Endothelial cell of umbilical vein (primary cell): ENCODE results near the gene METTL13. TPM values are rescaled to one million over a fixed set of nuclear protein-coding genes. Genes with fewer than 3 reads are reported as not detected.

Experiments used
- BruUV-seq: library from RNA; stranded (reverse); fragments of 400-500 nt; replicated peaks from 2 replicates; lab custom pipeline; 2021; lab: Mats Ljungman, UMichigan
- CTCF ChIA-PET: fragments of 300-600, 350-600 bp; sonication (Branson Sonifier 250); formaldehyde crosslinking; loops from one replicate; lab custom pipeline; 2021; ENCODE audit warnings: antibody characterized with exemption, inconsistent platforms; lab: Charles Lee
- POLR2A ChIA-PET: fragments of 300-600, 350-600 bp; sonication (Branson Sonifier 250); formaldehyde crosslinking; loops from one replicate; lab custom pipeline; 2021; ENCODE audit warnings: antibody characterized with exemption, inconsistent platforms; lab: Charles Lee
- DNase-seq: peaks from one replicate; pipeline ENCODE4 v3.0.0-alpha.2; 2011; ENCODE audit warnings: low read depth, low spot score
- FAIRE-seq: peaks from 2 replicates; lab custom pipeline; 2011; peaks lifted over from hg19 to GRCh38; lab: Jason Lieb, UNC
- H2AFZ ChIP-seq: 2 replicates; pipeline ENCODE4 v1.6.0; 2012; ENCODE audit warnings: low read depth, low read length, control low read depth, inconsistent platforms
- H3K27ac ChIP-seq: 2 replicates; pipeline ENCODE4 v1.5.1; 2011; ENCODE audit warnings: low read depth, mild to moderate bottlenecking, control low read depth, low read length, moderate library complexity; ENCODE audit not compliant: insufficient read depth
- H3K27me3 ChIP-seq, 2 experiments: 2 replicates each; pipeline versions ENCODE4 v1.6.0 to v1.6.1; 2011; ENCODE audit warnings: low read length in 2 of 2, mixed read lengths in 1 of 2; ENCODE audit not compliant: control insufficient read depth in 2 of 2, insufficient read depth in 2 of 2
- H3K36me3 ChIP-seq, 2 experiments: 2 replicates in 1 of 2; 3 replicates in 1 of 2; pipeline ENCODE4 v1.5.1; 2011; ENCODE audit warnings: low read length in 2 of 2, mild to moderate bottlenecking in 1 of 2, moderate library complexity in 1 of 2; ENCODE audit not compliant: control insufficient read depth in 2 of 2, insufficient read depth in 2 of 2; ENCODE audit errors: extremely low read depth in 1 of 2
- H3K4me1 ChIP-seq: 3 replicates; pipeline ENCODE4 v1.5.1; 2011; ENCODE audit warnings: mild to moderate bottlenecking, low read length; ENCODE audit not compliant: control insufficient read depth, insufficient read depth; ENCODE audit errors: extremely low read depth
- H3K4me2 ChIP-seq: 2 replicates; pipeline ENCODE4 v1.6.1; 2011; ENCODE audit warnings: low read length, control low read depth, mixed read lengths; ENCODE audit not compliant: insufficient read depth
- H3K4me3 ChIP-seq, 3 experiments: fragments of 200-600 bp in 1 of 3; sonication (generic), shearing (Covaris generic) in 1 of 3; replicated peaks in 1 of 3; 2 replicates each; pipeline ENCODE4 v1.5.1; 2011 to 2016; ENCODE audit warnings: control low read depth in 3 of 3, low read length in 3 of 3, mild to moderate bottlenecking in 2 of 3, inconsistent platforms in 1 of 3, low read depth in 1 of 3, moderate library complexity in 1 of 3; ENCODE audit not compliant: insufficient read depth in 1 of 3
- H3K79me2 ChIP-seq: 2 replicates; pipeline ENCODE4 v1.6.0; 2012; ENCODE audit warnings: low read length, inconsistent platforms; ENCODE audit not compliant: control insufficient read depth, insufficient read depth
- H3K9ac ChIP-seq: replicated peaks from 2 replicates; pipeline ENCODE3; 2011; ENCODE audit warnings: low read length, control low read depth; ENCODE audit not compliant: insufficient read depth; ENCODE audit errors: extremely low read depth
- H3K9me1 ChIP-seq: replicated peaks from 3 replicates; pipeline ENCODE4 v1.6.0; 2011; ENCODE audit warnings: mild to moderate bottlenecking, low read length; ENCODE audit not compliant: control insufficient read depth, insufficient read depth; ENCODE audit errors: extremely low read depth
- H3K9me3 ChIP-seq: replicated peaks from 2 replicates; pipeline ENCODE4 v1.5.1; 2012; ENCODE audit warnings: low read length, inconsistent platforms; ENCODE audit not compliant: control insufficient read depth, insufficient read depth
- H4K20me1 ChIP-seq: replicated peaks from 2 replicates; pipeline ENCODE3; 2011; ENCODE audit warnings: mild to moderate bottlenecking, low read length; ENCODE audit not compliant: control insufficient read depth, insufficient read depth; ENCODE audit errors: extremely low read depth
- EZH2 ChIP-seq: IDR thresholded peaks from 2 replicates; pipeline ENCODE4 v1.6.1; 2012; ENCODE audit warnings: borderline replicate concordance, low read depth, mild to moderate bottlenecking, moderate library complexity, low read length, inconsistent platforms; ENCODE audit not compliant: severe bottlenecking
- FOS ChIP-seq: IDR thresholded peaks from 2 replicates; pipeline ENCODE4 v1.6.1; 2011; ENCODE audit warnings: mild to moderate bottlenecking, low read length, moderate library complexity, borderline replicate concordance; ENCODE audit not compliant: insufficient read depth
- JUN ChIP-seq: IDR thresholded peaks from 2 replicates; pipeline ENCODE4 v1.6.1; 2011; ENCODE audit warnings: borderline replicate concordance, low read depth; ENCODE audit not compliant: insufficient read length, insufficient read depth
- MYC ChIP-seq: IDR thresholded peaks from one replicate; pipeline ENCODE4 v1.6.1; 2011; ENCODE audit warnings: mild to moderate bottlenecking, low read depth, low read length
- dilution Hi-C: fragments of 300-500 bp; cut with MboI; formaldehyde crosslinking; loops from one replicate; pipeline ENCODE4 v1.15.0; 2019; ENCODE audit warnings: low sequenced_read_pairs; ENCODE audit not compliant: extremely low pct_ligation_motif_present
- intact Hi-C: fragments of 100-400 bp; cut with micrococcal nuclease; formaldehyde crosslinking; loops from one replicate; pipeline ENCODE4 v1.10.0; 2022
- polyA plus RNA-seq, 4 experiments: library from polyadenylated mRNA; depleted of rRNA in 3 of 4; stranded (reverse) in 3 of 4; unstranded in 1 of 4; fragments of >200 nt; gene quantifications; 2 replicates each; pipeline versions ENCODE4 v1.2.1 to v1.2.3, GENCODE V29; 2011 to 2012; ENCODE audit warnings: missing spikeins in 1 of 4
- total RNA-seq: library from RNA; stranded (reverse); gene quantifications from 2 replicates; pipeline ENCODE4 v1.2.3, GENCODE V29; 2021
- TF ChIP-seq, protein P1 (sequence below): IDR thresholded peaks from 2 replicates; pipeline ENCODE4 v1.6.1; 2011; ENCODE audit not compliant: insufficient read depth, insufficient read length
- TF ChIP-seq, protein P2 (sequence below), 2 donors: IDR thresholded peaks; 1 replicate in 1 of 2; 2 replicates in 1 of 2; pipeline ENCODE4 v1.5.1; 2011; ENCODE audit warnings: low read length in 2 of 2, mild to moderate bottlenecking in 2 of 2, moderate library complexity in 2 of 2, control low read depth in 1 of 2, inconsistent platforms in 1 of 2, low read depth in 1 of 2; ENCODE audit not compliant: insufficient read depth in 1 of 2; ENCODE audit errors: extremely low read depth in 1 of 2

METTL13 gene
- total and polyA plus RNA-seq, 2 donors (not counting 3 experiments of a cell fraction or from before 2014, with no cell fraction given), result 21.2 to 26.5 TPM

DNA sequence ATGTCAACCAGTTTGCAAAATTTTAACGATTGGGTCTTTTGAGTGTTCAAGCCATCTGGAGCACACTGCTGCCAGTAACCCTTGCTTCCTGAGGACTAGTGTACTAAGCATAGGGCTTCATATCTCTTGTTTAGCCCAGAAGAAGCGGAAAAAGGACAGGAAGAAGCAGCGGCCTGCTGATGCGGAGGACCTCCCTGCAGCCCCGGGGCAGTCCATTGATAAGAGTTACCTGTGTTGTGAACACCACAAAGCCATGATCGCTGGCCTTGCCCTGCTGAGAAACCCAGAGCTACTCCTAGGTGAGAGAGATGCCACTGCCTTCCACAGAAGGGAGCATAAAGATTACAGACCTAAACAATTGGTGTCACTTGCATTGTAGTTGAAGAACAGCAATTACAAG lies 8.9 kb downstream of the METTL13 start:
- no peak overlapping the region for H2AFZ ChIP-seq
- dilution Hi-C loops, result loop anchor here (25.0 kb wide), 1 partner anchor 197 kb away; no protein-coding TSS in a partner anchor
- CTCF ChIA-PET, result interaction anchor here (1.1 kb wide), 1 partner anchor 146 kb away, joined by 3 read pairs; no protein-coding TSS in a partner anchor
- no peak for DNase-seq
- POLR2A ChIA-PET, result no interaction called here
- H3K36me3 ChIP-seq, result peaks cover 28 to 30% of the 10 kb centered on the region in 2 experiments
- H3K9ac ChIP-seq, result no peak overlapping the region
- intact Hi-C loops, result no loop called here
- peaks cover 3% of the 10 kb centered on the region for H3K79me2 ChIP-seq
- no peak for FAIRE-seq
- TF ChIP-seq, protein P1, sequence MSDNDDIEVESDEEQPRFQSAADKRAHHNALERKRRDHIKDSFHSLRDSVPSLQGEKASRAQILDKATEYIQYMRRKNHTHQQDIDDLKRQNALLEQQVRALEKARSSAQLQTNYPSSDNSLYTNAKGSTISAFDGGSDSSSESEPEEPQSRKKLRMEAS, result no peak
- no peak for TF ChIP-seq MYC
- no peak for TF ChIP-seq EZH2
- no peak for TF ChIP-seq FOS
- TF ChIP-seq, protein P2, sequence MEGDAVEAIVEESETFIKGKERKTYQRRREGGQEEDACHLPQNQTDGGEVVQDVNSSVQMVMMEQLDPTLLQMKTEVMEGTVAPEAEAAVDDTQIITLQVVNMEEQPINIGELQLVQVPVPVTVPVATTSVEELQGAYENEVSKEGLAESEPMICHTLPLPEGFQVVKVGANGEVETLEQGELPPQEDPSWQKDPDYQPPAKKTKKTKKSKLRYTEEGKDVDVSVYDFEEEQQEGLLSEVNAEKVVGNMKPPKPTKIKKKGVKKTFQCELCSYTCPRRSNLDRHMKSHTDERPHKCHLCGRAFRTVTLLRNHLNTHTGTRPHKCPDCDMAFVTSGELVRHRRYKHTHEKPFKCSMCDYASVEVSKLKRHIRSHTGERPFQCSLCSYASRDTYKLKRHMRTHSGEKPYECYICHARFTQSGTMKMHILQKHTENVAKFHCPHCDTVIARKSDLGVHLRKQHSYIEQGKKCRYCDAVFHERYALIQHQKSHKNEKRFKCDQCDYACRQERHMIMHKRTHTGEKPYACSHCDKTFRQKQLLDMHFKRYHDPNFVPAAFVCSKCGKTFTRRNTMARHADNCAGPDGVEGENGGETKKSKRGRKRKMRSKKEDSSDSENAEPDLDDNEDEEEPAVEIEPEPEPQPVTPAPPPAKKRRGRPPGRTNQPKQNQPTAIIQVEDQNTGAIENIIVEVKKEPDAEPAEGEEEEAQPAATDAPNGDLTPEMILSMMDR (IDR thresholded peaks at IDR 0.05; ENCODE audit: extremely low read depth in 1 of 2, insufficient read depth in 1 of 2, low read depth in 1 of 2, low read length in 2 of 2), result no peak
- no peak for TF ChIP-seq JUN
- no peaks in the 10 kb centered on the region for H4K20me1 ChIP-seq
- H3K4me1 ChIP-seq, result peaks cover 8% of the 10 kb centered on the region
- no TSS peak for BruUV-seq
- H3K4me3 ChIP-seq, result no peak overlapping the region
- no peaks in the 10 kb centered on the region for H3K9me1 ChIP-seq
- no peak overlapping the region for H3K4me2 ChIP-seq
- H3K27me3 ChIP-seq, result no peaks in the 10 kb centered on the region
- H3K27ac ChIP-seq, result no peak overlapping the region
- H3K9me3 ChIP-seq, result no peaks in the 10 kb centered on the region
